HG03558 (cell line): ENCODE results near the gene FGF13.

Source experiments
- ATAC-seq: cut with Tn5 transposase; IDR thresholded peaks from one replicate; pipeline ENCODE4 v1.9.1; 2021; ENCODE audit warnings: moderate number of reproducible peaks; ENCODE audit not compliant: unreplicated experiment; ENCODE audit errors: extremely low read depth

Gene FGF13

DNA sequence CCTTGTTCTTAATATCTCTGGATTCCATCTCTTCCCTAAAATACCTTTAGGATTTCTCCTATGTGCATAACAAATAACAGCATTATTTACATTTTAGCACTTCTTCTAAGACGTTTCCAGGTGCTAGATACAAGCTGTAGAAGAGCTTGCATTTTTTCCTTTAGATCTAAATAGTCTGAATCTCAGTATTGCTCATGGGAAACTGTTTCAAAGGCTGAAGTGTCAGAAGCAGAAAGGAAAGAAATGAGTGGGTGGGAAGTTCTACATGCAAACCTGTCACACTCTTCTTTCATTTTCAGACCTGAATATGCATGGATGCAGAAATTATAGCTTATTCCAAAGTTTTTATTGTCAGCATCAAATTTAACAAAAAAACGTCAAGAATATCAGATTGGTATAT, 41.8 kb downstream of the FGF13 start:
- no peak for ATAC-seq

GRCh38 chrX:138664466-138664865, 47.1 kb downstream of the FGF13 start:
- ATAC-seq: no peak

DNA sequence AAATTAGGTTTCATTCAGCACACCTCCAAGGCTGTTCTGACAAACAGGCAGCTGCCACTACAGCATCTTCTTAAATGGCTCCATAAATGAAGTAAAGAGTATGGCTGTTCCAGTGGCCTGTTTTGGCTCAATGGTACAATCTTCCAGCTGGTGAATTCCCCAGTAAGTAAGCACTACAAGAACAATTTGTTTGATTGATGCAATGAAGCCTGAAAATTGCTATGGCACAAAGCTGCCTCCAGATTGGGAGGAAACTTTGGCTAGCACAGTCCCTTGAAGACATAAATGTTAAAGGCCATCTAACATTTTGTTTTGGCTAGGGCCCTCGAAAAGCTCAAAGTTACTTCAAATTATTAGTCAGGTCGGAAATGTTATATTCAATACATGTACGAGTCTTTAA, 47.5 kb downstream of the FGF13 start:
- ATAC-seq: no peak

DNA sequence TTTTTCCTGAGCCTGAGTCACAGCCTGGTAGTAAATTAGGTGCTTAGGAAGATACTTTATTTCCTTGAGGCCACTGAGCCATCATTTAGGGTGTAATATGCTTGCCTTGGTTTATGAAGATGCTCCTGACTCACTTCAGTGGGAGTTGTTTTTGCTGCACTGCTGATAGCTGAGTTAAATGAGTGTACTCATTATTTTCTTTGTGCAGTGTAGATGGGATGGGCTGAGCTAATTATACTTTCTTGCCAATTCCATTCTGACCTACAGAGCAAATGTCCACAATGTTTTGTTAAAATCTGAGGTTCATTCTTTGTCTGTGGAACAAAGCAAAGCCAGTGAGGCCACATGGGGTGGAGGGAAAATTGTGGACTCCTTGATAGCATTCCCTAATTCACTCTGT, 60.0 kb downstream of the FGF13 start:
- ATAC-seq: no peak

GRCh38 chrX:138648568-138648967, 62.9 kb downstream of the FGF13 start:
- ATAC-seq: no peak

DNA sequence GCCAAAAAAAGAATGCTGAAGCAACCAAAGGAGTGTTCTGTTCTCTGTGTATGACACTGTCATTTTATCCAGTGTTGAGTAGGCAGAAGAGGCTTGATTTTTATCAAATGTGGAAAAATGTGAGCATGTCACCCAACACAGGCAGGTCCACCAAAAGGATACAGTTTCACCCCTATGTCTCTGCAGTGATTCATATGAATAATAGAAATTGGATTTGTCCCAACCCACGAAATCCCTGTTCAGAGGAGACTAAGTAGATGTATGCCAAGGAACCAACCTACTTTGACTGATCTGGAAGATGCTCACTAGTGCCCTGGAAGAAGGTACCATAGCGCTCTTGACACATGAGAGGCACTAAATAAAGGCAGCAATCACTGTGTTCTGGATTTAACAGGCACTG, 72.5 kb downstream of the FGF13 start:
- no peak for ATAC-seq
